H1 (cell line): ENCODE data around the gene BCAP31. TPM values are rescaled to one million over a fixed set of nuclear protein-coding genes. Genes with fewer than 3 reads are reported as not detected.

Source experiments
- CTCF ChIA-PET: fragments of 300-600 bp; sonication (Branson Sonifier 250); formaldehyde crosslinking; loops from one replicate; lab custom pipeline; 2021; ENCODE audit not compliant: partially characterized antibody; lab: Charles Lee
- POLR2A ChIA-PET: fragments of 300-600 bp; sonication (Branson Sonifier 250); formaldehyde crosslinking; loops from one replicate; lab custom pipeline; 2021; ENCODE audit warnings: inconsistent platforms; ENCODE audit not compliant: partially characterized antibody; lab: Charles Lee
- DNase-seq, 2 experiments: peaks; one replicate each; pipeline versions ENCODE4 v3.0.0 to v3.0.0-alpha.2; 2010 to 2022; ENCODE audit warnings: low spot score in 2 of 2, low read depth in 1 of 2, mixed read lengths in 1 of 2
- FAIRE-seq: peaks from 2 replicates; lab custom pipeline; 2011; peaks lifted over from hg19 to GRCh38; lab: Jason Lieb, UNC
- H2AFZ ChIP-seq: 2 replicates; pipeline ENCODE4 v1.8.1; 2012; ENCODE audit warnings: low read length, inconsistent platforms
- H2AK5ac ChIP-seq: 2 replicates; pipeline ENCODE4 v1.6.1; 2013; ENCODE audit warnings: low read depth, low read length
- H2BK120ac ChIP-seq: replicated peaks from 2 replicates; pipeline ENCODE3; 2013; ENCODE audit warnings: low read depth, low read length, inconsistent platforms
- H2BK12ac ChIP-seq: 2 replicates; pipeline ENCODE4 v1.6.1; 2013; ENCODE audit warnings: low read depth, low read length
- H2BK15ac ChIP-seq: 2 replicates; pipeline ENCODE4 v1.6.1; 2013; ENCODE audit warnings: low read length
- H2BK20ac ChIP-seq: 2 replicates; pipeline ENCODE4 v1.6.1; 2013; ENCODE audit warnings: low read length
- H2BK5ac ChIP-seq: 2 replicates; pipeline ENCODE4 v1.6.1; 2013; ENCODE audit warnings: low read depth, low read length
- H3K14ac ChIP-seq: 2 replicates; pipeline ENCODE4 v1.6.1; 2013; ENCODE audit warnings: inconsistent platforms; ENCODE audit not compliant: insufficient read length
- H3K18ac ChIP-seq: 2 replicates; pipeline ENCODE4 v1.6.1; 2013; ENCODE audit warnings: low read length; ENCODE audit errors: extremely low read depth
- H3K23ac ChIP-seq: 2 replicates; pipeline ENCODE4 v1.6.1; 2013; ENCODE audit warnings: inconsistent platforms; ENCODE audit not compliant: insufficient read length
- H3K23me2 ChIP-seq: 2 replicates; pipeline ENCODE4 v1.6.1; 2013; ENCODE audit warnings: low read depth, low read length
- H3K27ac ChIP-seq: 2 replicates; pipeline ENCODE4 v1.6.1; 2011; ENCODE audit warnings: low read depth, low read length, inconsistent platforms
- H3K27me3 ChIP-seq, 4 experiments: replicated peaks in 1 of 4; 1 replicate in 1 of 4; 2 replicates in 3 of 4; pipeline versions ENCODE4 v1.6.1 to v1.8.1; 2011 to 2013; ENCODE audit warnings: low read length in 3 of 4, mild to moderate bottlenecking in 3 of 4, inconsistent platforms in 2 of 4, mixed read lengths in 2 of 4, moderate library complexity in 1 of 4; ENCODE audit not compliant: control insufficient read depth in 3 of 4, insufficient read depth in 3 of 4; ENCODE audit errors: extremely low read depth in 1 of 4
- H3K36me3 ChIP-seq, 4 experiments: 2 replicates each; pipeline versions ENCODE4 v1.6.1 to v1.8.1; 2011 to 2013; ENCODE audit warnings: mild to moderate bottlenecking in 4 of 4, low read length in 3 of 4, moderate library complexity in 2 of 4, control low read depth in 1 of 4, inconsistent platforms in 1 of 4; ENCODE audit not compliant: insufficient read depth in 4 of 4, control insufficient read depth in 2 of 4
- H3K4ac ChIP-seq: replicated peaks from 2 replicates; pipeline ENCODE3; 2013; ENCODE audit warnings: low read length, low read depth, mixed read lengths, inconsistent platforms; ENCODE audit not compliant: insufficient read length
- H3K4me1 ChIP-seq, 4 experiments: replicated peaks in 1 of 4; 1 replicate in 1 of 4; 2 replicates in 3 of 4; pipeline versions ENCODE4 v1.6.1 to v1.8.1; 2011 to 2013; ENCODE audit warnings: low read length in 3 of 4, inconsistent platforms in 2 of 4, mixed read lengths in 1 of 4; ENCODE audit not compliant: insufficient read depth in 4 of 4, control insufficient read depth in 3 of 4
- H3K4me2 ChIP-seq, 2 experiments: 2 replicates each; pipeline versions ENCODE4 v1.6.1 to v1.8.1; 2011 to 2013; ENCODE audit warnings: low read depth in 2 of 2, low read length in 2 of 2, control low read depth in 1 of 2, inconsistent platforms in 1 of 2, mild to moderate bottlenecking in 1 of 2; ENCODE audit not compliant: insufficient read depth in 1 of 2
- H3K4me3 ChIP-seq, 4 experiments: fragments of 200-600, 300-600 bp in 1 of 4; sonication (generic), shearing (Covaris generic), sonication (Bioruptor Twin) in 1 of 4; 2 replicates each; pipeline versions ENCODE4 v1.5.1 to v1.8.1; 2011 to 2016; ENCODE audit warnings: low read length in 4 of 4, low read depth in 3 of 4, control low read depth in 2 of 4, inconsistent platforms in 2 of 4, mild to moderate bottlenecking in 2 of 4, mixed read lengths in 1 of 4, moderate library complexity in 1 of 4; ENCODE audit not compliant: insufficient read depth in 2 of 4; ENCODE audit errors: extremely low read depth in 1 of 4
- H3K56ac ChIP-seq: replicated peaks from 2 replicates; pipeline ENCODE3; 2013; ENCODE audit warnings: low read depth, mild to moderate bottlenecking, mixed read lengths, low read length, inconsistent platforms; ENCODE audit not compliant: insufficient read length
- H3K79me1 ChIP-seq: 2 replicates; pipeline ENCODE4 v1.6.1; 2013; ENCODE audit warnings: low read depth, low read length, control low read depth
- H3K79me2 ChIP-seq, 2 experiments: 2 replicates each; pipeline versions ENCODE4 v1.6.1 to v1.8.1; 2012 to 2013; ENCODE audit warnings: low read length in 2 of 2, mild to moderate bottlenecking in 2 of 2, inconsistent platforms in 1 of 2; ENCODE audit not compliant: insufficient read depth in 2 of 2, control insufficient read depth in 1 of 2
- H3K9ac ChIP-seq, 4 experiments: replicated peaks in 1 of 4; 1 replicate in 1 of 4; 2 replicates in 3 of 4; pipeline versions ENCODE4 v1.6.1 to v1.8.1; 2011 to 2013; ENCODE audit warnings: low read depth in 3 of 4, low read length in 3 of 4, control low read depth in 2 of 4, mild to moderate bottlenecking in 2 of 4, moderate library complexity in 2 of 4, inconsistent platforms in 1 of 4; ENCODE audit errors: extremely low read depth in 1 of 4
- H3K9me3 ChIP-seq, 2 experiments: 2 replicates each; pipeline versions ENCODE4 v1.6.1 to v1.8.1; 2012 to 2013; ENCODE audit warnings: mild to moderate bottlenecking in 2 of 2, moderate library complexity in 2 of 2, control low read depth in 1 of 2, inconsistent platforms in 1 of 2, low read depth in 1 of 2, low read length in 1 of 2, mixed read lengths in 1 of 2; ENCODE audit not compliant: insufficient read depth in 2 of 2
- H4K20me1 ChIP-seq, 2 experiments: replicated peaks in 1 of 2; 2 replicates each; pipeline versions ENCODE3 to v1.8.1; 2011 to 2013; ENCODE audit warnings: inconsistent platforms in 2 of 2, low read length in 2 of 2, mild to moderate bottlenecking in 1 of 2; ENCODE audit not compliant: insufficient read depth in 2 of 2, control insufficient read depth in 1 of 2
- H4K5ac ChIP-seq: 2 replicates; pipeline ENCODE4 v1.6.1; 2013; ENCODE audit warnings: low read length, low read depth, mixed read lengths, inconsistent platforms; ENCODE audit not compliant: insufficient read length
- H4K8ac ChIP-seq: 2 replicates; pipeline ENCODE4 v1.8.0; 2013; ENCODE audit warnings: mild to moderate bottlenecking, moderate library complexity, low read length, inconsistent platforms; ENCODE audit not compliant: insufficient read depth; ENCODE audit errors: extremely low read depth
- H4K91ac ChIP-seq: replicated peaks from 2 replicates; pipeline ENCODE3; 2013; ENCODE audit warnings: low read length, mixed read lengths, inconsistent platforms; ENCODE audit not compliant: insufficient read length
- CTCF ChIP-seq, 3 experiments: IDR thresholded peaks; 1 replicate in 2 of 3; 2 replicates in 1 of 3; pipeline versions ENCODE4 v1.5.1 to v1.6.1; 2011; ENCODE audit warnings: low read length in 3 of 3, mild to moderate bottlenecking in 3 of 3, inconsistent platforms in 2 of 3, low read depth in 1 of 3, moderate library complexity in 1 of 3; ENCODE audit not compliant: insufficient read depth in 1 of 3; ENCODE audit errors: control extremely low read depth in 1 of 3
- E2F6 ChIP-seq: IDR thresholded peaks from 2 replicates; pipeline ENCODE4 v1.6.1; 2012; ENCODE audit warnings: inconsistent platforms
- HDAC2 ChIP-seq, 2 experiments: fragments of 300-600 bp in 1 of 2; sonication (generic) in 1 of 2; IDR thresholded peaks; 2 replicates each; pipeline ENCODE4 v1.6.1; 2011 to 2012; ENCODE audit warnings: low read depth in 2 of 2, low read length in 2 of 2, mild to moderate bottlenecking in 2 of 2, moderate library complexity in 2 of 2, borderline replicate concordance in 1 of 2, inconsistent platforms in 1 of 2
- HDAC6 ChIP-seq: IDR thresholded peaks from one replicate; pipeline ENCODE4 v1.7.1; 2012; ENCODE audit warnings: low read depth, mild to moderate bottlenecking, inconsistent platforms, low read length, moderate library complexity
- KDM1A ChIP-seq: fragments of 200-600, 300-600 bp; sonication (generic); IDR thresholded peaks from 2 replicates; pipeline ENCODE4 v1.7.1; 2016; ENCODE audit warnings: mild to moderate bottlenecking, low read length, borderline replicate concordance
- TAF7 ChIP-seq: optimal IDR thresholded peaks from 2 replicates; pipeline ENCODE3; 2011; ENCODE audit warnings: low read depth, mild to moderate bottlenecking, inconsistent platforms, low read length, moderate library complexity, borderline replicate concordance
- YY1 ChIP-seq: IDR thresholded peaks from 2 replicates; pipeline ENCODE4 v1.6.1; 2011; ENCODE audit warnings: low read depth, mild to moderate bottlenecking, low read length
- WGBS, 2 experiments: shearing (Covaris generic) in 1 of 2; methylation state at CpG; one replicate each; pipeline versions ENCODE4 v1.1.6 to v1.1.7; 2013 to 2015; ENCODE audit warnings: low lambda C conversion rate in 2 of 2, mixed read lengths in 2 of 2, inconsistent platforms in 1 of 2, low coverage in 1 of 2, missing lambda C conversion rate in 1 of 2; ENCODE audit not compliant: insufficient replicate concordance in 2 of 2, insufficient coverage in 1 of 2, insufficient read length in 1 of 2; ENCODE audit errors: extremely low coverage in 1 of 2, missing lambda C conversion rate in 1 of 2; 5-methylcytosine and 5-hydroxymethylcytosine counted together
- polyA plus RNA-seq, 7 experiments: library from polyadenylated mRNA; depleted of rRNA in 3 of 7; stranded (reverse) in 5 of 7; unstranded in 2 of 7; fragments of >200 nt in 5 of 7; fragments of 200-250 nt in 2 of 7; gene quantifications; 1 replicate in 5 of 7; 2 replicates in 1 of 7; 4 replicates in 1 of 7; pipeline versions ENCODE4 v1.2.1 to v1.2.3, GENCODE V29; 2011 to 2013; ENCODE audit warnings: missing spikeins in 2 of 7, mixed read lengths in 2 of 7
- total RNA-seq: library from RNA; stranded (reverse); fragmentation: NEBNext Ultra II Directional; extraction: Animal tissue kit (Norgen Biotek cat#: 25700); gene quantifications from 2 replicates; pipeline ENCODE4 v1.2.1, GENCODE V29; 2021

Gene BCAP31
- total and polyA plus RNA-seq, 2 of the 8 experiments (the other 6 are each of a cell fraction or from before 2014, with no cell fraction given) = 136 to 159 TPM

GRCh38 chrX:153669174-153669890, 54.9 kb downstream of the BCAP31 start:
- Histone ChIP-seq H4K91ac (no peak overlapping the region), H2BK12ac (no peak overlapping the region), H3K27ac (no peak overlapping the region), H4K20me1 (no peaks in the 10 kb centered on the region), H3K23me2 (no peaks in the 10 kb centered on the region; the same call in 1 of the 2 replicates), H2BK20ac (no peak overlapping the region), H3K4ac (no peak overlapping the region), H3K4me2 (no peak overlapping the region), H3K4me1 (peaks cover 0 to 5% (median 0%) of the 10 kb centered on the region in 4 experiments; a peak in 2 of 7 replicates), H2BK120ac (no peak overlapping the region), H3K27me3 (peaks cover 0 to 2% (median under 1%) of the 10 kb centered on the region in 4 experiments; a peak in 2 of 7 replicates), H3K18ac (no peak overlapping the region), H2AK5ac (no peak overlapping the region), H3K14ac (no peak overlapping the region), H3K4me3 (no peak overlapping the region), H2BK5ac (no peak overlapping the region), H3K9me3 (no peaks in the 10 kb centered on the region), H3K79me2 (no peaks in the 10 kb centered on the region), H3K79me1 (no peaks in the 10 kb centered on the region), H2BK15ac (no peak overlapping the region), H3K36me3 (no peaks in the 10 kb centered on the region), H3K56ac (no peak overlapping the region), H4K8ac (no peak overlapping the region), H2AFZ (no peak overlapping the region), H4K5ac (no peak overlapping the region), H3K9ac (no peak overlapping the region), H3K23ac (no peak overlapping the region)
- DNase-seq (peak in 1 of 2 experiments; percentile 70), FAIRE-seq (no peak)
- POLR2A ChIA-PET = interaction anchor here (1.0 to 1.4 kb wide), 3 partner anchors 15 to 50 kb away, joined by 3 to 4 read pairs (median 4); no protein-coding TSS in a partner anchor
- CTCF ChIA-PET = interaction anchor here (0.6 to 28.7 kb wide), 33 partner anchors 10 to 197 kb away, joined by 3 to 408 read pairs (median 5); partner anchors contain the start of genes DUSP9 and SLC6A8
- 56% methylated on average over 5 of the region's 17 CpGs; no CpG with 5 or more reads in 1 of the 2 experiments for WGBS, 2 experiments
- TF ChIP-seq KDM1A (0 out of 2 replicates have a peak, but pooled peaks have one; percentile 17), E2F6 (0 out of 2 replicates have a peak, but pooled peaks have one; percentile 16), HDAC2 (IDR thresholded peaks at IDR 0.05; ENCODE audit: borderline replicate concordance in 1 of 2, low read depth in 2 of 2, low read length in 2 of 2) (no peak), TAF7 (no peak), HDAC6 (no peak), CTCF (IDR thresholded peaks at IDR 0.05; ENCODE audit: control extremely low read depth in 1 of 3, insufficient read depth in 1 of 3, low read depth in 1 of 3, low read length in 3 of 3) (peak in 2 of 3 experiments; percentile 58 to 60; a peak in 3 of 4 replicates), YY1 (0 out of 2 replicates have a peak, but pooled peaks have one; percentile 59)
